ENCODE measurements around the gene TPD52L2.
"Not testable (repeated sequence)": the region's sequence is repeated elsewhere in the genome, so short reads cannot be mapped to it uniquely, and the experiment has no call there.

The TPD52L2 gene

GRCh38 chr20:63897978-63898561 is 33.0 kb downstream of the TPD52L2 start:
- no peak for DNase-seq

GRCh38 chr20:63898882-63899558 is 34.0 kb downstream of the TPD52L2 start:
- DNase-seq = no peak

- DNase-seq = no peak
Measured at GRCh38 chr20:63900413-63900812, 35.3 kb downstream of the TPD52L2 start.

- no peak for DNase-seq
Measured at GRCh38 chr20:63903796-63904561, 38.9 kb downstream of the TPD52L2 start.

GRCh38 chr20:63908008-63908682 is 43.1 kb downstream of the TPD52L2 start:
- DNase-seq = no peak

- no peak for DNase-seq
Measured at GRCh38 chr20:63911176-63911575, 46.1 kb downstream of the TPD52L2 start.

- DNase-seq = no peak
Measured at GRCh38 chr20:63913768-63914167, 48.7 kb downstream of the TPD52L2 start.

- DNase-seq = no peak
Measured at GRCh38 chr20:63915471-63915870, 50.4 kb downstream of the TPD52L2 start.

GRCh38 chr20:63916371-63916939 is 51.4 kb downstream of the TPD52L2 start:
- not testable (repeated sequence) for DNase-seq

GRCh38 chr20:63917811-63918210 is 52.7 kb downstream of the TPD52L2 start:
- no peak for DNase-seq

GRCh38 chr20:63919130-63919529 is 54.1 kb downstream of the TPD52L2 start:
- DNase-seq = no peak

GRCh38 chr20:63920226-63920625 is 55.2 kb downstream of the TPD52L2 start:
- DNase-seq = no peak

GRCh38 chr20:63923651-63924050 is 58.6 kb downstream of the TPD52L2 start:
- no peak for DNase-seq

- no peak for DNase-seq
Measured at GRCh38 chr20:63924241-63924640, 59.2 kb downstream of the TPD52L2 start.

- DNase-seq = no peak
Measured at GRCh38 chr20:63926298-63926697, 61.2 kb downstream of the TPD52L2 start.

GRCh38 chr20:63929071-63929470 is 64.0 kb downstream of the TPD52L2 start:
- no peak for DNase-seq

GRCh38 chr20:63929473-63929883 is 64.4 kb downstream of the TPD52L2 start:
- not testable (repeated sequence) for DNase-seq

GRCh38 chr20:63930971-63931553 is 66.0 kb downstream of the TPD52L2 start:
- no peak for DNase-seq

GRCh38 chr20:63931735-63932134 is 66.7 kb downstream of the TPD52L2 start:
- DNase-seq = no peak

- DNase-seq = no peak
Measured at GRCh38 chr20:63932606-63933160, 67.6 kb downstream of the TPD52L2 start.

- DNase-seq = no peak
Measured at GRCh38 chr20:63933646-63934045, 68.6 kb downstream of the TPD52L2 start.

Data from CD4-positive, alpha-beta T cell treated with Interleukin-12 subunit alpha and Interleukin-12 subunit beta, for 1 hour (primary cell).